GM18858 (cell line): ENCODE data around the gene AXIN2.
A peak's percentile ranks its signal among the peaks of the same experiment; 100 is the strongest.

Experiments used
- ATAC-seq: cut with Tn5 transposase; IDR thresholded peaks from one replicate; pipeline ENCODE4 v1.9.1; 2021; ENCODE audit not compliant: unreplicated experiment

AXIN2 gene, protein sequence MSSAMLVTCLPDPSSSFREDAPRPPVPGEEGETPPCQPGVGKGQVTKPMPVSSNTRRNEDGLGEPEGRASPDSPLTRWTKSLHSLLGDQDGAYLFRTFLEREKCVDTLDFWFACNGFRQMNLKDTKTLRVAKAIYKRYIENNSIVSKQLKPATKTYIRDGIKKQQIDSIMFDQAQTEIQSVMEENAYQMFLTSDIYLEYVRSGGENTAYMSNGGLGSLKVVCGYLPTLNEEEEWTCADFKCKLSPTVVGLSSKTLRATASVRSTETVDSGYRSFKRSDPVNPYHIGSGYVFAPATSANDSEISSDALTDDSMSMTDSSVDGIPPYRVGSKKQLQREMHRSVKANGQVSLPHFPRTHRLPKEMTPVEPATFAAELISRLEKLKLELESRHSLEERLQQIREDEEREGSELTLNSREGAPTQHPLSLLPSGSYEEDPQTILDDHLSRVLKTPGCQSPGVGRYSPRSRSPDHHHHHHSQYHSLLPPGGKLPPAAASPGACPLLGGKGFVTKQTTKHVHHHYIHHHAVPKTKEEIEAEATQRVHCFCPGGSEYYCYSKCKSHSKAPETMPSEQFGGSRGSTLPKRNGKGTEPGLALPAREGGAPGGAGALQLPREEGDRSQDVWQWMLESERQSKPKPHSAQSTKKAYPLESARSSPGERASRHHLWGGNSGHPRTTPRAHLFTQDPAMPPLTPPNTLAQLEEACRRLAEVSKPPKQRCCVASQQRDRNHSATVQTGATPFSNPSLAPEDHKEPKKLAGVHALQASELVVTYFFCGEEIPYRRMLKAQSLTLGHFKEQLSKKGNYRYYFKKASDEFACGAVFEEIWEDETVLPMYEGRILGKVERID

DNA sequence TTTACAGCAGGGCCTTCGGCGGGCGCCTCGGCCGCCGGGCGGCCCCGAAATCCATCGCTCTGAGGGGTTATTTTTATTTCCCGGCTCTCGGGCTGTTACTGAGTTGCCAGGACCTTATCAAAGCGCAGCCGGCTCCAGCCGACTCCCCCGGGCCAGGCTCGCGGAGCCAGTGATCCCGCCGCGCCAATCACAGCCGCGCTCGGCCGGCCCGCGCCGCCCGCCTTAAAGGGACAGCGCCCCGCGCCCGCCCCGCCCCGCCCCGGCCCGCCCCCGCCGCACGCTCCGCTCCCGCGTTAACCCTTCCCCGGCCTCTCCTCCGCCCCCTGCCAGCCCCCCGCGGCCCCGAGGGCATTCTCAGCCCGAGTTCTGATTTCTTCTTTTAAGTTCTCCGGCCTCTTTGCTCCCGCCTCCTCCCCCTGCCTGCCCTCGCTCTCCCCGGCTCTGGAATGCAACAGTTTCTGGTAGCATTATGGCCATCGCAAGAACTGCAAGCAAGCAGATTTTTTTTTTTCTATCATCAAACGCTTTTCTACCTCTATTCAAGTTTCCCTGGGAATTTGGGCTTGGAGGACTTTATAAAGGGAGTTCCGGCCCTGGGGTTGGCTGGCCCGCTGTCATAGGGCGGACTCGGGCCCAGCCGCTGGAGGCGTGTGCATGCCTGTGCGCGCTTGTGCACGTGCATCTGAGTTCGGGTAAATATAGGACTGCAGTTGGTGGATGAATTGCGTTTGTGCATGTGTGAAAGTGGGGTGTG is at the start of gene AXIN2:
Gene AXIN2 (minus strand): TSS at position 197 of the 754 bp plus-strand sequence. CDS start 3,028 bp downstream, outside the sequence.
- ATAC-seq = peak; percentile 71

DNA sequence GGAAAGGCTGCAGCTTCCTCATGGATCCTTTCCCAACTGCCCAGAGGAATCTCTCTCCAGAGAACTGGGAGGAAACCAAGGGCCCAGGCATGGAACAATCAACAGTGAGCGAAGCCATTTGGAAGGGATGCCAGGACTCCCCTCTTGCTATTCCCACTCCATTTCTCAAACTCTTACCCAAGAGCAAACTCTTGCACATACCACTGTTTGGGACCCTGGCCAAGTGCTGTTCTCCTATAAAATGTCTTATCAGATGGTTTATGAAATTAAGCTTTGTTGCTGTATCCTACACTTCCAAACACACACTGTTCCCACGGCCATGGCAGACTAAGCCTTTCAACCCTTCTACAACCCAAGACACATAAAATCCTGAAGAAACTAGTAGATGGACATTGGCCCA is 48.3 kb upstream of the AXIN2 start:
- no peak for ATAC-seq

DNA sequence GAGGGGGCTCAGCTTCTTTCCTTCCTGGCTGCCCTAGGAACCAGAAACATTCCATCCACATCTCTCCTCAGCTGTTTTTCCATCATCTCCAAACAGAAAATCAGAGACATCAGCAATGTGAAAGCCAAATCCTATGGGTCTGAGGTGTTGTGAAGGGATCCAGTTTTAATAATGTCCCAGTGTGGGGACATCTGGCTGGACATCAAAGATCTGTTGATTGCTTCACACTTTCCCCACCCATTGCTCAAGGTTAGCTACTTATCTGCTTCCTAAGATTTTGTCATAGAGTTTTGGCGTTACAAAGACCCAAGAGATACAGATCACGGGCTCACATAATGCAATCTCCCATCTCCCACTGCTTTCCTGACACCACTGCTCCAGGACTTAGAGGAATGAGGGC is 47.8 kb upstream of the AXIN2 start:
- ATAC-seq = no peak

DNA sequence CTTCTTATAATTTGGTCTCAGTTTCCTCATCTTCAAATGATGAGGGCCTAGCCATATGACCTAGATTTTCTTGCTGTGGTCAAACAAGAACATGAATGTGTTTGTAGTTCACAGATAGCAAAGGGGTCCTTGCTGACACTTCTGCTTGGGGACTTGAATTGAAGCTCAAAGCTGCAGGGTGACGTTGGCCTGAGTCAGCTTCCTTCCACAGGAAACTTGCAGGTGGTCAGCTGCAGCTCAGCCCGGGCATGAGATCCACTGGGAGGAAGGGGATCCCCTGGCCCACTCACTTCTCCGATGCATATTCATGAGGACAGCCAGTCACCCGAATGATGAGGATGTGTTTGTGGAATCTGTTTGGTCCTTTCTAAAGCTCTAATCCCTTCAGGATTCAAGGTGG is 42.6 kb upstream of the AXIN2 start:
- no peak for ATAC-seq

DNA sequence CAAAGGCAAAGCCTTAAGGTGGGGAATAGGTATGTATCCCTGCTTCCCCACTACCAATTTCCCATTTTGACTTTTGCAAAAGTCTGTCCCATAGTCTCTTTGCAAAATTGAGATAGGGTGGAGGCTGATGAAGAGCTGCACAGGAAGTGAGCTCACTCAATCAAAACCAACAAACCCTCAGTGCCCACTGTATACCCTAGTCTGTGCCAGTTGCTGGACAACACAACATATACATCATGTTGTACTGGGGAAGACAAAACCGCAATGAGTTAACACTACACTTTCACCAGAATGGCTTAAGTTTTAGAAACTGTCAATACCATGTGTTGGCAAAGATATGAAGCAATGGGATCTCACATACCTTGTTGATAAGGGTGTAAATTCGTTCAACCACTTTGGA is 40.4 kb upstream of the AXIN2 start:
- no peak for ATAC-seq

DNA sequence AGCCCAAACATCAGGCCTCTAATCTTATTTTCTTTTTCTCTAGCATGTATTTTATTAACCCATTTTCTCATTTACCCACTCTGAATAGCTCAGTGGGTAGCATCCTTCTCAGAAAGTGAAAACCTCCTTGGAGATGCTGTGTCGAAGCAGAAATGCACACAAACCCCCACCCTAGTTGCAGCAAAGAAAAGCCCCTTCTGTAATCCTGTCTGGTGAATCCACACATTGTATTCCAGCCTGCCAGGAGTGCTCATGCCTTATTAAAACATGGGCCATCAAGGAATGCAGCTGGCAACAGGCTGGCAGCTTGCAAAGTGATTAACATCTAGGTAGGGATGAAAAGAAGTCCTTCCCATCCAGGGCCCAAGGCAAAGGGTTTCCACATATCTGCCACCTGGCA is 39.7 kb upstream of the AXIN2 start:
- no peak for ATAC-seq

DNA sequence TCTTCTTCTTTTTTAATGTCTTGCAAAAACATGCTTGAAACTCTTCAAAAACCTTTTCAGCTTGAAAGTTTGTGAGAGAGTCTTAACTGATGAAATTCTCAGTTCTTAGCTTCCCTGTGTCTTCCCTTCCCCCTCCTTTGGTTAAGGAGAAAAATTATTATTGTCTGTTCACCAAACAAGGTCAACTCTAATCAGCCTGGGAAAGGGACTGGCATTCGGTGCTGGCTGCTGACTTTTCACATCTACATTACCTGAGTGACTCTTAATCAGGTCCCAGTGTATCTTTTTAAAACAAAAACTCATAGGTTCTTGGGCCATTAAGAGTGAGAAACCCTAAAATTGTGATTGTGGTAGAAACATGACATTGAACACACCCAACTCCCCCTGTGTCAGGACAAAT is 39.1 kb upstream of the AXIN2 start:
- no peak for ATAC-seq

DNA sequence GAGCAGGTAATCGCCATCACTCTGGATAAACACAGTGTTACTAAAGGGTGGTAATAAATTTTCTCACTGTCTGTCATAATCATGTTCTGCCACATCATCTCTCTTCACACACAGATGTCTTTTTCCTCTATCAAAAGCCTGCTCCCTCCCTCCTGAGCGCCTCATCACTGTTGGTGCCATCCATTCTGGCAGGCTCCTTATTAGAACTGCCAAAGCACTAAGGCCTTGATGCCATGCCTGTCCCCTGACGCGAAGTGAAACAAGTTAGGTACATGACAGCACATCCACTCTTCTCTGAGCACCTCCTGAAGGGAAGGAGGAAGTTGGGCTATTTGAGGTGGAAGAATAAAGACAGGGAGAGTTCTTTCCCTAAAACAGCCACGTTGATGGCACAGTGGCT is 38.2 kb upstream of the AXIN2 start:
- no peak for ATAC-seq

DNA sequence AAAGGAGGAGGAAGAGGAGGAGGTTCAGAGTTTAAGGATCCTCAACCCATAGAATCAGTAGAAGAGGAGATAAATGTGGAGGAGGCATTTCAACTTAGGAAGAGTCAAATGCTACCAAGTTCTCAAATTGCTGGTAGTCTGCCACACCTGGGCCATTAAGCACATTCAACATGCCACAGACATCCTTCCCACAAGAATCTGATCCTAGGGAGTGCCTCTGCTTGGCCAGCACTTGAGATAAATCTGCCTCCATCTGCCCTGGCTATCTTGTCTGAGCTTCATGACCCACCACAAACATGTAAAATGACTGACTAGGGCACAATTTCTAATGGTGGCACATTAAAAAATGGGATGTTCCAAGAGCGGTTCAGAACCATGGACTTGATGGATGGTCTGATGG is 37.3 kb upstream of the AXIN2 start:
- no peak for ATAC-seq

DNA sequence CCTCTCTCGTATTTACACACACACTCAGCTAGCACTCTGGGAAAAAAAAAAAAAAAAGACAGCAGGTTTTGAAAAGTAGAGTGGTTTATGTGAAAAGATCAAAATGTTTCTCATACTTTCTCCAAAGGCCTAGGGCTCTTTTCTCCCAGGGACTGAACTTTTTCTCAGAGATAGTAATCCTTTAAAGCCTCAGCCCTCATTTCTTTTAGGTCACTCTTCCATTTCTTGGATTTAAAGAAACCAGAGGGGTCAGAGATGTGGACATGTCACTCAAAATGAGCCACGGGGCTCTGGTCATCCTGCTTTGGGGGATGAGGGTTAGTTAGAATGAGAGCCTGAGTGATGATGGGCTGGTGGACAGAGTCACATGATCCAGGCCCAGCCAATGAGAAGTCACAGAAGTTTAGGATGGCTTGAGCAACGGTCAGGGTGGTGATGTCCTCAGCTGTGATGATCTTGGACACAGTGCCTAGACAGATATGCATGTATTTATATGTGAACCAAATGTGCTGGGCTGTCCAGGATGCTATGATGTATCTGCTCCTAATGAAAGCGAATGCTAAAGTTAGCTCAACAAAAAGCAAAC is 33.7 kb upstream of the AXIN2 start:
- ATAC-seq = no peak

DNA sequence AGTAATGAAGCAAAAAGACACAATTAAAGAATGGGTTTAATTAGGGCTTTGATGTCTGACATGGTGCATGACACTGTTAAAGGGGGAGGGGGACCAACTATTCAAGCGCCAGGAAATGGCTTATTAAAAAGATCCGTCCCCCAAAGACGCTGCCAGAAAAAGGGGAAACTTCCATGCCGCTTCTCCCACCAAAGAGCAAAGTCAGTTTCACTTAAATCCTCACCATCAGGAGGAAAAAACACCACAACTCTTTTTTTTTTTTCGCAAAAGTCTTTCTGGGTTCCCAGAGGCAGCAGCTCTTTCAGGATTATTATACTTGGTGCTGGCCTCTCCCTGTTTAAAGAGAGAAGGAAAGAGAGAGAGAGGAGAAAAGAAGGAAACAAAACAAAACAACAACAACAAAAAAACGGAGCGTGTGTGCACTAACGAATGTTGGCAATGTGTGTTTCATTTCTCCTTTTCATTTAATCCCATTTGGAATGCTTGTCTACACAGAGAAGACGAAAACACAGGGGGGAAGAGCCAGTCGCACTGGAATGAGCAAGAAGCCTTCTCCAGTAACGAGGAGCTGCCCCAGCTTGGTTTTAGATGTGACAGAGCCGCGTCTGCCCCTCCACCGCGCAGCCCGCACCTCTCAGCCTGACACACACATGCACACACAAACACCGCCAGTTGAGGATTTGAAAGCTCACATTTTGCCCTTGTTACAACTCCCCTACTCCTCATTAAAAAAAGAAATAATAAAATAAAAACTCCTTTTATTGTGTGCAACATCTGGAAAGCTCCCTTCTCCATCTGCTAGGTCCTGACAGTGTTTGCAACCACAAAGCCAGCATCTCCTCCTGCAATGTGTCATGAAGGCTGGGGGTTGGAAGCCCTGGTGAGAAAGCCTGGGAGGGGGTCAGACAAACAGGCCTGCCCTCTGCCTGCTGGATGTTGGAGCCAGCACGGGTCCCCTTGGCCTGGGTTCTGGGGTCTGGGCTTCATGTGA is 32.7 kb upstream of the AXIN2 start:
- no peak for ATAC-seq

DNA sequence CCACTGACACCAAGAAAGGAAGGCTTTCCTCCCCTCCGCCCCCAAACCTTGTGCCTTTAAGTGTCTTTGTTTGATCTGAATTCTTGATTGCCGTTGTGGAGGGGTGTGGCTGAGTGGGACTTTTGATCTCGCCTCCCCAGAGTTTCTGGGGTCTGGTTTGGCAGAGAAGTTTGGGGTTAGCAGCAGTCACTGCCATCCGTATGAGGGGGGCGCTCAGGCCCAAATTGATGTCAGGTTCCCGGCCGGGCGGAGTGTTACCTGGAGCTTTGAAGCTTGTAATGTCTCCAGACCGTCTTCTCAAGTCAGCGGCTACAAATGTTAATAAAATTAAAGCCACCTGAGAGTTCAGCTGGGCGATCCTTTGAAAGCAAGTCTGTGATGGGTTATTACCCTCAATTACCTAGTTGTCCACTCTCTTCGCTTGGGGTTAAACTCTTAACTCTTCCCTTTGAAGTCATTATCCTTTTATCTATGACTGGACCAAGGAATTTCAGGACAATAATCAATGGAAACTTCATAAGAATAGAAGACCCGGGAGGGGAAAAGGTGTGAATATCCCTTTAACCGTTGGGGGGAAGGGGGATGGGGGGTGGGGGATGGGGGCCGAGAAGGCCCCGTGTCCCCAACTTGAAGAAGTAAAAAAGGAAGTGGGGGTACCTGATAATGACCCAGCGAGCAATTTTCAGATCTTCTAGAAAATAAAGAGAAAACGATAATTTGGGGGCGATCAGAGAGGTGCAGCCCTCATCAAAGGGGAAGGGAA is 31.8 kb upstream of the AXIN2 start:
- ATAC-seq = no peak

DNA sequence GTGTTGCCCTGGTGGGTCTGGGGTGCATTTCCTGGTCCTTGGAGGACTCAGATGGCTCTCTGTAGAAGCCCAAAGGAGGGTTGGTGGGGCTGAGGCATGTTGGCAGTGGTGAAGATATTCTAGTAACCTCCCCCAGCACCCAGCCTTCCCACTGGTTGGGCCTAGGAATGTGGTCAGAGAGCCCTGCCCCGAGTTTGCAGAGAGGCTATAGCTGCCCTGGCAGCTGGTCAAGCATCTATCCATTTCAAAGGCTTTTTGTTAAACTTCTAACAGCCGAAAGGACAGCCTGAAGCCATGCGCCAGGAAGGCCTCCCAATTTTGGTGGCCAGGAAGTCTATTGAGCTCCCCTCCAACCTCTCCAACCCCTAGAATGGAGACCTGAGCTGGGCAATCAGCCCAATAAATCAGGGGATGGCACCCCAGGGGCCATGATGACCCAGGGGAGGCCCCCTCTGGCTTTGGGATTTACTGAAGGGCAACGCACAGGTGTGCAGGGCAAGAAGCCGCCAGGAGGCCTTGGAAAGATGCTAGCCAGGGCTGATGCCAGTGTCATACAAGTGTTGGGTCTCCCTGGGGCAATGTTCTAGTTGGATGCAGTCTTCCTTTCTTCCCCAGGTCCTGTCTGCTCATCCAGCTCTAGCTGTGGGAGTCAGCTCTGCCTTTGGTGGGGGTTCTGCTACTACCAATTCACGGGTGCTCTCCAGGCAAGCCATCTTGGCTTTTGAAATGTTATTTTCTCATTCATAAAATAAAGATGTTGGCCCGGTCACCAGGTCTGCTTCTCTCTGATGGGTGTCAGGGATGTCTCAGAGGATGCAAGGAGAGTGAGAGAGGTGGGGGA is 30.9 kb upstream of the AXIN2 start:
- no peak for ATAC-seq

DNA sequence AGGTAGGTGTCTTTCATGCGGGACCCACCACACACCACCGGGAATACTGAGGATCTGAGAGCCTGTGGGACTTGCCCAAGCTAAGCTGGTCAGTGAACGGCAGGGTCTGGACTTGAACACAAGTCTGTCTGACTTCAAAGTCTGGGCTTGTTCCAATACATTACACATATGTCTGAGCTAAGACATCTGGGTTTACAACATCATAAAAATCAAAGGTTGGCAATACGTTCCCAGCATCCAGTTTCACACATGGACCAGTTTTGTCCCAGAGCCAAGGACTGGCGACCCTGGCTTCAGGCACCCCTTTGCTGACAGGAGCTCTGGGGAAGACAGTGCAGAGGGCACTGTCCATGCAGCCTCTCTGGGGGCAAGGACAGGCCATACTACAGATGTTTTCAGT is 27.9 kb upstream of the AXIN2 start:
- no peak for ATAC-seq

DNA sequence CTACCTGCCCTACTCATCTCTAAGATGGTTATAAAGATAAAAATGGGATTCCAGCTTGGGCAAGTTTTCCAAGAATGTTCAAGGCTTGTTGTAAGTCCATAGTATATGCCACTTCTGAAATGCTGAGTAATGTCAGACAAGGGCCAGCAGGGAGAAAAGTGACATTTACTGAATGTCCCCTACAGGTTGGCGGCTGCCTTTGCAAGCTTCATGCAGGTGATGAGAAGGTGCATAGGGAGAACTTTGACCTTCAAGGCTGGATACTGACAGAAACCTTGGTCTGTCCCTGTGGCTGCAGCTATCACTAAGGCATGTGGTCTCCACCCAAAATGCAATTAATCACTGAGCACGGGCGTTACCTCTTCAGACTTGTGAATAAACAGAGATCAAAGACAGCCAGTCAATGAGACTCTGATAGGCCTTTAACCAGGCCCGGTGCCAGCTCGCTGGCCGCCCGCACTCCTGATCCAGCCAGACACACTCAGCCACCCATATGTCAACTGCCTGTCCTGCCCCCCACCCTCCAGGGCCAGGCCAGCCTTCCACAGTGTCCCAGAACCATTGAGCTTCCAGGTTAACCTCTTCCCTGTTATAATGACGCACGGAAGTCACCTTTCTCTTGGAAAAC is 26.8 kb upstream of the AXIN2 start:
- no peak for ATAC-seq

DNA sequence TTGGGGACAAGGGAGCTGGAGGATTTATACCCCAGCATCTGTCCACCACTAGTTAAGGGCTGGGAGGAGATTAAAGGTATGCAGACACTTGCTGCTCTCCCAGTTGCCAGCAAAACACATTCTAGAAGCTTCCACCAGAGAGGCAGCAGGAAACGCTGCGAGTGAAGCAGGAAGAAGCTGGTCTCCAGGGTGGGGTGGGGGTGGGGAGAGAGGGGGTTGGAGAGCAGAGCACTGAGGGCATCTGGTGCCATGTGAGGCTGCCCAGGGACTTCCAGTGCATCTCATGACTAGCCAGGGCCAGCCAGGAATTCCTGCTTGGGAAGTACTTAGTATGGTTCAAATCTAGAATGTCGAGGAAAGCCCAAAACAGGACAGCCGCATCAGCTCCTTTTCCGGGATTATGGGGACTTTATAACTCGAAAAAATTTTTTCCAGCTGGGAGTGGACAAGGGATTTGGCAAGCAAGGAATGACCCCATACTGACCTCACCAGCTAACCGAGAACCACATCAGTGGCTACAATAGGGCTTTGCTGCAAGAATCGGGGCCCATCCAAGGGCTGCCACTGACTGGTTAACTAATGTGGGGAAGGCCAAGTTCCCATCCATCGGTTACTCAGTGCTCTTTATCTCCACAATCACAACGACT is 26.2 kb upstream of the AXIN2 start:
- ATAC-seq = no peak

DNA sequence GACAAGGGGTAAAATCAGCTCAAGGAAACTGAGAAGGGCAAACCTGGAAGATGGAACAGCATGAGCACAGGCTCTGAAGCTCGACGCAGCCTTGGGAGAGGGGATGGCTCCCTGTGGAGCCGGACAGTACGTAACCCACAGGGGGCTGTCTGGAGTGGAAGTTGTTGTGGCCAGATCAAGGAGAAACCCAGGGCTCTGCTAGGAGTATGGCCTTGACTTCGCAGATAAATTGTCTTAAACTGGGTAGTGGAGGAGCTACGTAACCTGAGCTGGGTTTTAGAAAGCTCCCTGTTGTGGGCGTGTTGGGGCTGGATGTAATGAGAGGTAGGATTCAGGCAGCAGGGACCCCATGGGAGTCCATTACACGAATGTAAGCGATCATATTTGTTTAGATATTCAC is 25.5 kb upstream of the AXIN2 start:
- ATAC-seq = no peak
